WTC11 (cell line): ENCODE measurements around the gene CACNA1C. TPM values are rescaled to one million over a fixed set of nuclear protein-coding genes. Genes with fewer than 3 reads are reported as not detected.

ENCODE experiments used
- ATAC-seq: fragments of 200-7000 bp; cut with Tn5 transposase; 2 replicates; pipeline ENCODE4 v1.10.0; 2021; ENCODE audit warnings: mild to moderate bottlenecking, moderate library complexity
- CTCF ChIA-PET: fragments of 300-600 bp; sonication (Branson Sonifier 250); formaldehyde crosslinking; loops from one replicate; lab custom pipeline; 2021; ENCODE audit warnings: antibody characterized with exemption; lab: Charles Lee
- POLR2A ChIA-PET: fragments of 350-600 bp; sonication (Branson Sonifier 250); formaldehyde crosslinking; loops from one replicate; lab custom pipeline; 2021; ENCODE audit warnings: antibody characterized with exemption; lab: Charles Lee
- DNase-seq: peaks from one replicate; pipeline ENCODE4 v3.0.0; 2021; ENCODE audit warnings: low spot score
- H3K27ac Mint-ChIP-seq: 2 replicates; pipeline ENCODE4 v1.8.0; 2021; ENCODE audit warnings: mixed read lengths
- H3K27me3 Mint-ChIP-seq: 2 replicates; pipeline ENCODE4 v1.8.0; 2021; ENCODE audit warnings: low read depth, mild to moderate bottlenecking, moderate library complexity, mixed read lengths
- H3K36me3 Mint-ChIP-seq: 2 replicates; pipeline ENCODE4 v1.8.0; 2021; ENCODE audit warnings: mixed read lengths
- H3K4me1 Mint-ChIP-seq: 2 replicates; pipeline ENCODE4 v1.8.0; 2022; ENCODE audit warnings: mixed read lengths
- H3K4me3 Mint-ChIP-seq: 2 replicates; pipeline ENCODE4 v1.8.0; 2021; ENCODE audit warnings: mild to moderate bottlenecking, moderate library complexity, mixed read lengths
- H3K9me3 Mint-ChIP-seq: 2 replicates; pipeline ENCODE4 v1.8.0; 2021; ENCODE audit warnings: mixed read lengths
- ELF4 ChIP-seq: sonication (generic); formaldehyde crosslinking; IDR thresholded peaks from 2 replicates; pipeline ENCODE4 v1.8.1; 2022; ENCODE audit warnings: low read depth, mild to moderate bottlenecking, moderate library complexity, missing genetic modification reagents
- EMX1 ChIP-seq: fragments of 250-450 bp; sonication (Bioruptor Pico); IDR thresholded peaks from 2 replicates; pipeline ENCODE4 v1.8.0; 2021; ENCODE audit warnings: mild to moderate bottlenecking
- FOXP1 ChIP-seq: sonication (generic); formaldehyde crosslinking; IDR thresholded peaks from 2 replicates; pipeline ENCODE4 v1.8.0; 2022; ENCODE audit warnings: missing genetic modification reagents, mild to moderate bottlenecking, moderate library complexity, borderline replicate concordance
- GRHL2 ChIP-seq: fragments of 250-450 bp; sonication (Bioruptor Pico); IDR thresholded peaks from 2 replicates; pipeline ENCODE4 v1.8.0; 2022; ENCODE audit warnings: mild to moderate bottlenecking, moderate library complexity; ENCODE audit not compliant: insufficient replicate concordance, severe bottlenecking
- GTF2I ChIP-seq: fragments of 250-450 bp; sonication (Bioruptor Pico); conservative IDR thresholded peaks from 2 replicates; pipeline ENCODE4 v1.4.0; 2021; ENCODE audit warnings: mild to moderate bottlenecking
- MXD4 ChIP-seq: fragments of 250-450 bp; sonication (Bioruptor Pico); IDR thresholded peaks from 2 replicates; pipeline ENCODE4 v1.8.0; 2021; ENCODE audit warnings: mild to moderate bottlenecking, moderate library complexity, borderline replicate concordance
- NFATC4 ChIP-seq: fragments of 250-450 bp; sonication (Bioruptor Pico); IDR thresholded peaks from 2 replicates; pipeline ENCODE4 v1.9.0; 2021; ENCODE audit warnings: mild to moderate bottlenecking
- NFE2L1 ChIP-seq: sonication (generic); formaldehyde crosslinking; IDR thresholded peaks from 2 replicates; pipeline ENCODE4 v1.8.1; 2023; ENCODE audit warnings: missing genetic modification reagents
- NFYB ChIP-seq: sonication (generic); formaldehyde crosslinking; conservative IDR thresholded peaks from 2 replicates; pipeline ENCODE4 v1.8.0; 2022; ENCODE audit warnings: low read depth, missing genetic modification reagents
- NR2C2 ChIP-seq: sonication (generic); formaldehyde crosslinking; IDR thresholded peaks from 2 replicates; pipeline ENCODE4 v1.8.0; 2022; ENCODE audit warnings: mild to moderate bottlenecking, missing genetic modification reagents
- SP1 ChIP-seq: sonication (generic); formaldehyde crosslinking; conservative IDR thresholded peaks from 2 replicates; pipeline ENCODE4 v1.8.1; 2022; ENCODE audit warnings: missing genetic modification reagents
- TEAD1 ChIP-seq: sonication (generic); formaldehyde crosslinking; IDR thresholded peaks from 2 replicates; pipeline ENCODE4 v1.8.0; 2022; ENCODE audit warnings: mild to moderate bottlenecking, missing genetic modification reagents
- ZNF263 ChIP-seq: sonication (generic); formaldehyde crosslinking; IDR thresholded peaks from 2 replicates; pipeline ENCODE4 v1.8.1; 2022; ENCODE audit warnings: low read depth, mild to moderate bottlenecking, moderate library complexity, missing genetic modification reagents
- ZNF396 ChIP-seq: fragments of 250-450 bp; sonication (Bioruptor Pico); IDR thresholded peaks from 2 replicates; pipeline ENCODE4 v1.8.0; 2021; ENCODE audit warnings: mild to moderate bottlenecking, moderate library complexity, borderline replicate concordance
- ZNF423 ChIP-seq: fragments of 250-450 bp; sonication (Bioruptor Pico); IDR thresholded peaks from 2 replicates; pipeline ENCODE4 v2.1.2; 2022; ENCODE audit warnings: mild to moderate bottlenecking, moderate library complexity
- ZNF671 ChIP-seq: fragments of 250-450 bp; sonication (Bioruptor Pico); IDR thresholded peaks from 2 replicates; pipeline ENCODE4 v1.8.0; 2021; ENCODE audit warnings: mild to moderate bottlenecking
- total RNA-seq: library from RNA; stranded (reverse); gene quantifications from 3 replicates; pipeline ENCODE4 v1.2.3, GENCODE V29; 2021
- TF ChIP-seq, protein P1 (sequence below): fragments of 250-450 bp; sonication (Bioruptor Pico); IDR thresholded peaks from 2 replicates; pipeline ENCODE4 v1.9.0; 2021; ENCODE audit warnings: mild to moderate bottlenecking
- TF ChIP-seq, protein P2 (sequence below): sonication (generic); formaldehyde crosslinking; IDR thresholded peaks from 2 replicates; pipeline ENCODE4 v1.8.0; 2022; ENCODE audit warnings: mild to moderate bottlenecking, missing genetic modification reagents
- TF ChIP-seq, protein P3 (sequence below): fragments of 250-450 bp; sonication (Bioruptor Pico); IDR thresholded peaks from 2 replicates; pipeline ENCODE4 v1.9.0; 2021; ENCODE audit warnings: moderate library complexity, mild to moderate bottlenecking, inconsistent platforms, borderline replicate concordance
- TF ChIP-seq, protein P4 (sequence below): sonication (generic); formaldehyde crosslinking; IDR thresholded peaks from 2 replicates; pipeline ENCODE4 v1.8.1; 2022; ENCODE audit warnings: mild to moderate bottlenecking, missing genetic modification reagents, moderate library complexity, borderline replicate concordance
- TF ChIP-seq, protein P5 (sequence below): sonication (generic); formaldehyde crosslinking; IDR thresholded peaks from 2 replicates; pipeline ENCODE4 v1.8.1; 2023; ENCODE audit warnings: mild to moderate bottlenecking, moderate library complexity, missing genetic modification reagents
- TF ChIP-seq, protein P6 (sequence below): sonication (generic); formaldehyde crosslinking; IDR thresholded peaks from 2 replicates; pipeline ENCODE4 v1.8.1; 2022; ENCODE audit warnings: missing genetic modification reagents, borderline replicate concordance
- TF ChIP-seq, protein P7 (sequence below): sonication (generic); formaldehyde crosslinking; IDR thresholded peaks from 2 replicates; pipeline ENCODE4 v1.8.1; 2023; ENCODE audit warnings: mild to moderate bottlenecking, missing genetic modification reagents, moderate library complexity
- TF ChIP-seq, protein P8 (sequence below): sonication (generic); formaldehyde crosslinking; IDR thresholded peaks from 2 replicates; pipeline ENCODE4 v1.8.0; 2022; ENCODE audit warnings: missing genetic modification reagents

Gene CACNA1C
- total RNA-seq, 1 experiment from 2014 or later: 1.7 TPM

DNA sequence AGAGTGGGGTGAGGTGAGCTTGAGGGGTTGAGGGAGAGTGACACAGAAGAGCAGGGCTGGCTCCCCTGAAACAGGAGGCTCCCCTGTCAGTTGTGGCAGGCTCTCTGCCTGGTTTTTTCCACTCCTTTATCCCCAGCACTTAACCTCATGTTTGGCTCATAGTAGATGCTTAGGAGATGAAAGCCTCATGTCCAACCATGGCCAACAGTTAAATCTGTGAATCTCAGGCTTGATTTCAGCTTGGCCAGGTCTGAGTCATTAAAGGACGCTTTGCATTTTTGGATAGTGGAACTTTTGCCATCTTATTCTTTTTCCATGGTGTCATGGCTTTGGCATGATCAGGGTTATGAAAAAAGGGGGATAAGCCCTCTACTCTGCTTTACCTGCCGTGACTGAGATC, 117.2 kb downstream of the CACNA1C start:
- ATAC-seq (no peak), DNase-seq (no peak)
- ChIA-PET POLR2A (no interaction called here), CTCF (no interaction called here)
- peaks cover 9% of the 10 kb centered on the region for H3K4me1 Mint-ChIP-seq
- TF ChIP-seq, protein P1, sequence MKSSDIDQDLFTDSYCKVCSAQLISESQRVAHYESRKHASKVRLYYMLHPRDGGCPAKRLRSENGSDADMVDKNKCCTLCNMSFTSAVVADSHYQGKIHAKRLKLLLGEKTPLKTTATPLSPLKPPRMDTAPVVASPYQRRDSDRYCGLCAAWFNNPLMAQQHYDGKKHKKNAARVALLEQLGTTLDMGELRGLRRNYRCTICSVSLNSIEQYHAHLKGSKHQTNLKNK (CRISPR knock-in tag): no peak
- TF ChIP-seq NFE2L1 (no peak), NFYB (CRISPR knock-in tag) (no peak), ZNF396 (CRISPR knock-in tag) (no peak), FOXP1 (CRISPR knock-in tag) (no peak), ZNF263 (CRISPR knock-in tag) (no peak), SP1 (no peak), TEAD1 (no peak), NFATC4 (CRISPR knock-in tag) (no peak), MXD4 (no peak), NR2C2 (CRISPR knock-in tag) (no peak), ZNF671 (CRISPR knock-in tag) (no peak), EMX1 (no peak)
- TF ChIP-seq, protein P2, sequence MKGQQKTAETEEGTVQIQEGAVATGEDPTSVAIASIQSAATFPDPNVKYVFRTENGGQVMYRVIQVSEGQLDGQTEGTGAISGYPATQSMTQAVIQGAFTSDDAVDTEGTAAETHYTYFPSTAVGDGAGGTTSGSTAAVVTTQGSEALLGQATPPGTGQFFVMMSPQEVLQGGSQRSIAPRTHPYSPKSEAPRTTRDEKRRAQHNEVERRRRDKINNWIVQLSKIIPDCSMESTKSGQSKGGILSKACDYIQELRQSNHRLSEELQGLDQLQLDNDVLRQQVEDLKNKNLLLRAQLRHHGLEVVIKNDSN (CRISPR knock-in tag): no peak
- TF ChIP-seq, protein P3, sequence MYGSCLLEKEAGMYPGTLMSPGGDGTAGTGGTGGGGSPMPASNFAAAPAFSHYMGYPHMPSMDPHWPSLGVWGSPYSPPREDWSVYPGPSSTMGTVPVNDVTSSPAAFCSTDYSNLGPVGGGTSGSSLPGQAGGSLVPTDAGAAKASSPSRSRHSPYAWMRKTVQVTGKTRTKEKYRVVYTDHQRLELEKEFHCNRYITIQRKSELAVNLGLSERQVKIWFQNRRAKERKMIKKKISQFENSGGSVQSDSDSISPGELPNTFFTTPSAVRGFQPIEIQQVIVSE: no peak
- TF ChIP-seq, protein P4, sequence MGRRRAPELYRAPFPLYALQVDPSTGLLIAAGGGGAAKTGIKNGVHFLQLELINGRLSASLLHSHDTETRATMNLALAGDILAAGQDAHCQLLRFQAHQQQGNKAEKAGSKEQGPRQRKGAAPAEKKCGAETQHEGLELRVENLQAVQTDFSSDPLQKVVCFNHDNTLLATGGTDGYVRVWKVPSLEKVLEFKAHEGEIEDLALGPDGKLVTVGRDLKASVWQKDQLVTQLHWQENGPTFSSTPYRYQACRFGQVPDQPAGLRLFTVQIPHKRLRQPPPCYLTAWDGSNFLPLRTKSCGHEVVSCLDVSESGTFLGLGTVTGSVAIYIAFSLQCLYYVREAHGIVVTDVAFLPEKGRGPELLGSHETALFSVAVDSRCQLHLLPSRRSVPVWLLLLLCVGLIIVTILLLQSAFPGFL (CRISPR knock-in tag): no peak
- TF ChIP-seq, protein P5, sequence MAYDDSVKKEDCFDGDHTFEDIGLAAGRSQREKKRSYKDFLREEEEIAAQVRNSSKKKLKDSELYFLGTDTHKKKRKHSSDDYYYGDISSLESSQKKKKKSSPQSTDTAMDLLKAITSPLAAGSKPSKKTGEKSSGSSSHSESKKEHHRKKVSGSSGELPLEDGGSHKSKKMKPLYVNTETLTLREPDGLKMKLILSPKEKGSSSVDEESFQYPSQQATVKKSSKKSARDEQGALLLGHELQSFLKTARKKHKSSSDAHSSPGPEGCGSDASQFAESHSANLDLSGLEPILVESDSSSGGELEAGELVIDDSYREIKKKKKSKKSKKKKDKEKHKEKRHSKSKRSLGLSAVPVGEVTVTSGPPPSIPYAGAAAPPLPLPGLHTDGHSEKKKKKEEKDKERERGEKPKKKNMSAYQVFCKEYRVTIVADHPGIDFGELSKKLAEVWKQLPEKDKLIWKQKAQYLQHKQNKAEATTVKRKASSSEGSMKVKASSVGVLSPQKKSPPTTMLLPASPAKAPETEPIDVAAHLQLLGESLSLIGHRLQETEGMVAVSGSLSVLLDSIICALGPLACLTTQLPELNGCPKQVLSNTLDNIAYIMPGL (CRISPR knock-in tag): no peak
- TF ChIP-seq, protein P6, sequence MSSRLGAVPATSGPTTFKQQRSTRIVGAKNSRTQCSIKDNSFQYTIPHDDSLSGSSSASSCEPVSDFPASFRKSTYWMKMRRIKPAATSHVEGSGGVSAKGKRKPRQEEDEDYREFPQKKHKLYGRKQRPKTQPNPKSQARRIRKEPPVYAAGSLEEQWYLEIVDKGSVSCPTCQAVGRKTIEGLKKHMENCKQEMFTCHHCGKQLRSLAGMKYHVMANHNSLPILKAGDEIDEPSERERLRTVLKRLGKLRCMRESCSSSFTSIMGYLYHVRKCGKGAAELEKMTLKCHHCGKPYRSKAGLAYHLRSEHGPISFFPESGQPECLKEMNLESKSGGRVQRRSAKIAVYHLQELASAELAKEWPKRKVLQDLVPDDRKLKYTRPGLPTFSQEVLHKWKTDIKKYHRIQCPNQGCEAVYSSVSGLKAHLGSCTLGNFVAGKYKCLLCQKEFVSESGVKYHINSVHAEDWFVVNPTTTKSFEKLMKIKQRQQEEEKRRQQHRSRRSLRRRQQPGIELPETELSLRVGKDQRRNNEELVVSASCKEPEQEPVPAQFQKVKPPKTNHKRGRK: no peak
- TF ChIP-seq, protein P7, sequence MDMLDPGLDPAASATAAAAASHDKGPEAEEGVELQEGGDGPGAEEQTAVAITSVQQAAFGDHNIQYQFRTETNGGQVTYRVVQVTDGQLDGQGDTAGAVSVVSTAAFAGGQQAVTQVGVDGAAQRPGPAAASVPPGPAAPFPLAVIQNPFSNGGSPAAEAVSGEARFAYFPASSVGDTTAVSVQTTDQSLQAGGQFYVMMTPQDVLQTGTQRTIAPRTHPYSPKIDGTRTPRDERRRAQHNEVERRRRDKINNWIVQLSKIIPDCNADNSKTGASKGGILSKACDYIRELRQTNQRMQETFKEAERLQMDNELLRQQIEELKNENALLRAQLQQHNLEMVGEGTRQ (CRISPR knock-in tag): no peak
- H3K9me3 Mint-ChIP-seq: peaks cover 22% of the 10 kb centered on the region
- no peak overlapping the region for H3K4me3 Mint-ChIP-seq
- peaks cover 4% of the 10 kb centered on the region for H3K36me3 Mint-ChIP-seq
- peaks cover 3% of the 10 kb centered on the region; the same call in 1 of the 2 replicates for H3K27me3 Mint-ChIP-seq
- no peak overlapping the region for H3K27ac Mint-ChIP-seq

DNA sequence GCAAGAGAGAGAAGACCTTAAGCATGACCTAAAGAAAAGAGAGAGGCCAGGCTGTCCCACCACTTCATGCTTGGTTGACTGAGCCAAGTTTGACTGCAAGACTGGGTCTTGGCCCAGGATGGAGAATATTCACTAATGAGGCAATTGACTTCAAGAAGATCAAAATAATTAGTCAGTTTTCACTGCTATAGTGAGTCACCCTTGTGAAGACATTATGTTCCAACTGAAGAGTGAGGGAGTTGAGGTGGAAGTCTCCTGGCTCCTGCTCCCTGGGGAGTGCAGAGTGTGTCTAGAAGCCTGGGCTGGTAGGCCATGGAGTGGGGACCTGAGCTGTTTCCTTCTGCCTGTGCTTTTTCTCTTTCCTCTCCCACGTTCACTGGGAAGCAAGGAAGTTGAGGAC, 117.6 kb downstream of the CACNA1C start:
- no peak overlapping the region for H3K4me3 Mint-ChIP-seq
- POLR2A ChIA-PET: no interaction called here
- ATAC-seq (no peak), DNase-seq (no peak)
- CTCF ChIA-PET: no interaction called here
- no peak overlapping the region for H3K27ac Mint-ChIP-seq
- peaks cover 3% of the 10 kb centered on the region; the same call in 1 of the 2 replicates for H3K27me3 Mint-ChIP-seq
- peaks cover 9% of the 10 kb centered on the region for H3K4me1 Mint-ChIP-seq
- peaks cover 22% of the 10 kb centered on the region for H3K9me3 Mint-ChIP-seq
- peaks cover 4% of the 10 kb centered on the region for H3K36me3 Mint-ChIP-seq
- TF ChIP-seq ZNF423 (CRISPR knock-in tag) (no peak), ELF4 (no peak), GTF2I (CRISPR knock-in tag) (no peak), GRHL2 (CRISPR knock-in tag) (no peak)
- TF ChIP-seq, protein P8, sequence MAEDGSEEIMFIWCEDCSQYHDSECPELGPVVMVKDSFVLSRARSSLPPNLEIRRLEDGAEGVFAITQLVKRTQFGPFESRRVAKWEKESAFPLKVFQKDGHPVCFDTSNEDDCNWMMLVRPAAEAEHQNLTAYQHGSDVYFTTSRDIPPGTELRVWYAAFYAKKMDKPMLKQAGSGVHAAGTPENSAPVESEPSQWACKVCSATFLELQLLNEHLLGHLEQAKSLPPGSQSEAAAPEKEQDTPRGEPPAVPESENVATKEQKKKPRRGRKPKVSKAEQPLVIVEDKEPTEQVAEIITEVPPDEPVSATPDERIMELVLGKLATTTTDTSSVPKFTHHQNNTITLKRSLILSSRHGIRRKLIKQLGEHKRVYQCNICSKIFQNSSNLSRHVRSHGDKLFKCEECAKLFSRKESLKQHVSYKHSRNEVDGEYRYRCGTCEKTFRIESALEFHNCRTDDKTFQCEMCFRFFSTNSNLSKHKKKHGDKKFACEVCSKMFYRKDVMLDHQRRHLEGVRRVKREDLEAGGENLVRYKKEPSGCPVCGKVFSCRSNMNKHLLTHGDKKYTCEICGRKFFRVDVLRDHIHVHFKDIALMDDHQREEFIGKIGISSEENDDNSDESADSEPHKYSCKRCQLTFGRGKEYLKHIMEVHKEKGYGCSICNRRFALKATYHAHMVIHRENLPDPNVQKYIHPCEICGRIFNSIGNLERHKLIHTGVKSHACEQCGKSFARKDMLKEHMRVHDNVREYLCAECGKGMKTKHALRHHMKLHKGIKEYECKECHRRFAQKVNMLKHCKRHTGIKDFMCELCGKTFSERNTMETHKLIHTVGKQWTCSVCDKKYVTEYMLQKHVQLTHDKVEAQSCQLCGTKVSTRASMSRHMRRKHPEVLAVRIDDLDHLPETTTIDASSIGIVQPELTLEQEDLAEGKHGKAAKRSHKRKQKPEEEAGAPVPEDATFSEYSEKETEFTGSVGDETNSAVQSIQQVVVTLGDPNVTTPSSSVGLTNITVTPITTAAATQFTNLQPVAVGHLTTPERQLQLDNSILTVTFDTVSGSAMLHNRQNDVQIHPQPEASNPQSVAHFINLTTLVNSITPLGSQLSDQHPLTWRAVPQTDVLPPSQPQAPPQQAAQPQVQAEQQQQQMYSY: no peak
